HepG2 (cell line): Measurements from ENCODE around the gene SLC45A1. TPM values are rescaled to one million over a fixed set of nuclear protein-coding genes. Genes with fewer than 3 reads are reported as not detected.

Experiments
- ATAC-seq: fragments of 200-7000 bp; cut with Tn5 transposase; 3 replicates; pipeline ENCODE4 v1.9.1; 2020; ENCODE audit warnings: mild to moderate bottlenecking, moderate library complexity
- BruUV-seq: library from RNA; stranded (reverse); fragments of 400-500 nt; replicated peaks from 2 replicates; lab custom pipeline; 2021; lab: Mats Ljungman, UMichigan
- CTCF ChIA-PET: fragments of 300-600 bp; formaldehyde crosslinking; extraction: SDS; loops from one replicate; lab custom pipeline; 2021; ENCODE audit warnings: low total read pairs, inconsistent platforms, low intra/inter-chr PET ratio; lab: Yijun Ruan, JAX
- POLR2A ChIA-PET: fragments of 350-600 bp; sonication (Branson Sonifier 250); formaldehyde crosslinking; loops from one replicate; lab custom pipeline; 2020; ENCODE audit warnings: antibody characterized with exemption, inconsistent platforms; lab: Yijun Ruan, JAX
- DNase-seq: peaks from one replicate; pipeline ENCODE4 v3.0.0-alpha.2; 2015; ENCODE audit warnings: low spot score
- FAIRE-seq: peaks from 3 replicates; lab custom pipeline; 2011; peaks lifted over from hg19 to GRCh38; lab: Jason Lieb, UNC
- H2AFZ ChIP-seq: one replicate; pipeline ENCODE4 v1.6.1; 2011; ENCODE audit warnings: low read length, inconsistent platforms
- H3K27ac ChIP-seq: fragments of 300-600 bp; 3 replicates; pipeline ENCODE4 v1.8.0; 2011; ENCODE audit warnings: mixed run types, mild to moderate bottlenecking, mixed read lengths, low read length, inconsistent platforms; ENCODE audit not compliant: insufficient read depth; ENCODE audit errors: extremely low read length
- H3K27me3 ChIP-seq, 2 experiments: fragments of 200-600 bp in 1 of 2; 2 replicates in 1 of 2; 3 replicates in 1 of 2; pipeline versions ENCODE4 v1.6.0 to v1.8.0; 2011; ENCODE audit warnings: low read length in 2 of 2, mild to moderate bottlenecking in 2 of 2, moderate library complexity in 2 of 2, inconsistent platforms in 1 of 2; ENCODE audit not compliant: insufficient read depth in 2 of 2, control insufficient read depth in 1 of 2
- H3K36me3 ChIP-seq, 2 experiments: fragments of 200-600 bp in 1 of 2; replicated peaks in 1 of 2; 2 replicates in 1 of 2; 3 replicates in 1 of 2; pipeline versions ENCODE4 v1.5.1 to v1.8.0; 2011; ENCODE audit warnings: low read length in 2 of 2, inconsistent platforms in 1 of 2; ENCODE audit not compliant: insufficient read depth in 2 of 2, control insufficient read depth in 1 of 2
- H3K4me1 ChIP-seq: 2 replicates; pipeline ENCODE4 v1.5.1; 2012; ENCODE audit warnings: low read length, inconsistent platforms; ENCODE audit not compliant: insufficient read depth
- H3K4me2 ChIP-seq: 2 replicates; pipeline ENCODE4 v1.6.0; 2011; ENCODE audit warnings: low read depth, low read length, inconsistent platforms
- H3K4me3 ChIP-seq, 3 experiments: fragments of 200-600 bp in 1 of 3; sonication (generic), shearing (Covaris generic) in 1 of 3; replicated peaks in 1 of 3; 2 replicates each; pipeline ENCODE4 v1.5.1; 2011 to 2016; ENCODE audit warnings: low read length in 3 of 3, inconsistent platforms in 2 of 3, low read depth in 2 of 3, mild to moderate bottlenecking in 2 of 3, control low read depth in 1 of 3, mixed read lengths in 1 of 3; ENCODE audit not compliant: insufficient read depth in 1 of 3
- H3K79me2 ChIP-seq: one replicate; pipeline ENCODE4 v1.6.1; 2011; ENCODE audit warnings: low read length, inconsistent platforms; ENCODE audit not compliant: insufficient read depth
- H3K9ac ChIP-seq: 2 replicates; pipeline ENCODE4 v1.6.0; 2011; ENCODE audit warnings: mild to moderate bottlenecking, low read depth, low read length, inconsistent platforms; ENCODE audit not compliant: insufficient read depth
- H3K9me3 ChIP-seq: 2 replicates; pipeline ENCODE4 v1.5.1; 2012; ENCODE audit warnings: mild to moderate bottlenecking, low read length
- H4K20me1 ChIP-seq: 2 replicates; pipeline ENCODE4 v1.6.0; 2011; ENCODE audit warnings: inconsistent platforms, mild to moderate bottlenecking, low read length, moderate library complexity; ENCODE audit not compliant: insufficient read depth
- BRCA1 ChIP-seq: sonication (generic); formaldehyde crosslinking; IDR thresholded peaks from 2 replicates; pipeline ENCODE4 v1.4.0; 2020; ENCODE audit warnings: missing genetic modification reagents
- SOX5 ChIP-seq: IDR thresholded peaks from 2 replicates; pipeline ENCODE4 v1.6.1; 2016; ENCODE audit warnings: borderline replicate concordance
- XBP1 ChIP-seq: sonication (generic); formaldehyde crosslinking; IDR thresholded peaks from 2 replicates; pipeline ENCODE4 v1.5.0; 2020; ENCODE audit warnings: missing genetic modification reagents
- ZKSCAN5 ChIP-seq: sonication (generic); formaldehyde crosslinking; IDR thresholded peaks from 2 replicates; pipeline ENCODE4 v1.5.1; 2020; ENCODE audit warnings: mild to moderate bottlenecking, missing genetic modification reagents
- ZNF484 ChIP-seq: sonication (generic); formaldehyde crosslinking; IDR thresholded peaks from 2 replicates; pipeline ENCODE4 v1.5.1; 2020; ENCODE audit warnings: mild to moderate bottlenecking, low read depth, missing genetic modification reagents, borderline replicate concordance
- ZNF598 ChIP-seq: sonication (generic); formaldehyde crosslinking; IDR thresholded peaks from 2 replicates; pipeline ENCODE4 v1.5.1; 2020; ENCODE audit warnings: mild to moderate bottlenecking, missing genetic modification reagents, borderline replicate concordance
- ZNF75D ChIP-seq: sonication (generic); formaldehyde crosslinking; IDR thresholded peaks from 2 replicates; pipeline ENCODE4 v1.8.1; 2023; ENCODE audit warnings: missing genetic modification reagents, mild to moderate bottlenecking, borderline replicate concordance
- WGBS: methylation state at CpG from one replicate; pipeline ENCODE4 v1.1.6; 2017; ENCODE audit warnings: low lambda C conversion rate; 5-methylcytosine and 5-hydroxymethylcytosine counted together
- in situ Hi-C: cut with HindIII; loops from 2 replicates; pipeline ENCODE4 v1.10.0; 2017; ENCODE audit warnings: low pct_unique_long_range_greater_than_20kb; ENCODE audit not compliant: extremely low pct_ligation_motif_present
- intact Hi-C: fragments of 100-400 bp; cut with micrococcal nuclease; formaldehyde crosslinking; loops from one replicate; pipeline ENCODE4 v1.10.0; 2022; ENCODE audit not compliant: unreplicated experiment
- polyA plus RNA-seq, 8 experiments: library from polyadenylated mRNA; depleted of rRNA in 3 of 8; stranded (reverse) in 7 of 8; unstranded in 1 of 8; fragments of >200 nt; fragmentation: Illumina TruSeq in 4 of 8; extraction: Trizol in 4 of 8; gene quantifications; 2 replicates each; pipeline versions ENCODE4 v1.2.1 to v1.2.3, GENCODE V29; 2011 to 2016; ENCODE audit warnings: low read depth in 4 of 8, missing spikeins in 1 of 8, mixed read lengths in 1 of 8; ENCODE audit not compliant: insufficient read depth in 1 of 8
- total RNA-seq, 5 experiments: library from RNA; depleted of rRNA; stranded (reverse); fragments of >200 nt; fragmentation: Illumina TruSeq; extraction: Trizol; gene quantifications; 2 replicates each; pipeline ENCODE4 v1.2.3, GENCODE V29; 2016; ENCODE audit warnings: low read depth in 1 of 5
- TF ChIP-seq, protein P1 (sequence below): sonication (generic); formaldehyde crosslinking; IDR thresholded peaks from 2 replicates; pipeline ENCODE4 v1.4.0; 2020; ENCODE audit warnings: missing genetic modification reagents
- TF ChIP-seq, protein P2 (sequence below): sonication (generic); formaldehyde crosslinking; IDR thresholded peaks from 2 replicates; pipeline ENCODE4 v1.8.0; 2022; ENCODE audit warnings: mild to moderate bottlenecking, missing genetic modification reagents; ENCODE audit not compliant: insufficient replicate concordance

The SLC45A1 gene
- total and polyA plus RNA-seq, 2 of the 13 experiments (the other 11 are each of a cell fraction or from before 2014, with no cell fraction given), result not detected

DNA sequence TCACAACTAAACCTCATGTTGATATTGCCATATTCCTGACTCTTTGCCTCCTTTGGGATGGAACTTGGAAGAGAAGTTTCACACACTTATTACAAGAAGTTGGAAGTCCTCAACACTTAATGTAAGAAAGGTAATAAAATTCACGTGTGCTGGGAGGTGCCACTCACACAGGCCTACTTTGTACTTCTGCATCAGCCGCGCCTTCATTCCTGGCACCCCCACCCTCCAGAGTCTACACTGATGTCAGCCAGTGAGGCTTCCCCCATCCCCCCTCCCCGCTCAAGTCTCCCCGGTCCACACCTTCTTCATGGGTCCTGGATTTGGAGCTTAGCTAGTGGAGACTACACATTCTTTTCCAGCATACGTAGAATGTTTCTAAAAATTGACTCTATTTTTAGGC is 24.8 kb upstream of the SLC45A1 start:
- no peak for FAIRE-seq
- ATAC-seq, result no peak
- no peaks in the 10 kb centered on the region for H3K27me3 ChIP-seq
- H3K4me1 ChIP-seq, result peaks cover 13% of the 10 kb centered on the region
- H3K36me3 ChIP-seq, result no peaks in the 10 kb centered on the region
- POLR2A ChIA-PET, result interaction anchor here (0.7 to 1.1 kb wide), 2 partner anchors 22 to 266 kb away, joined by 3 read pairs; no protein-coding TSS in a partner anchor
- no peaks in the 10 kb centered on the region for H3K9me3 ChIP-seq
- H2AFZ ChIP-seq, result no peak overlapping the region
- BruUV-seq, result no TSS peak
- no peaks in the 10 kb centered on the region for H3K79me2 ChIP-seq
- H4K20me1 ChIP-seq, result no peaks in the 10 kb centered on the region
- no peak for TF ChIP-seq ZKSCAN5 (CRISPR knock-in tag)
- TF ChIP-seq, protein P1, sequence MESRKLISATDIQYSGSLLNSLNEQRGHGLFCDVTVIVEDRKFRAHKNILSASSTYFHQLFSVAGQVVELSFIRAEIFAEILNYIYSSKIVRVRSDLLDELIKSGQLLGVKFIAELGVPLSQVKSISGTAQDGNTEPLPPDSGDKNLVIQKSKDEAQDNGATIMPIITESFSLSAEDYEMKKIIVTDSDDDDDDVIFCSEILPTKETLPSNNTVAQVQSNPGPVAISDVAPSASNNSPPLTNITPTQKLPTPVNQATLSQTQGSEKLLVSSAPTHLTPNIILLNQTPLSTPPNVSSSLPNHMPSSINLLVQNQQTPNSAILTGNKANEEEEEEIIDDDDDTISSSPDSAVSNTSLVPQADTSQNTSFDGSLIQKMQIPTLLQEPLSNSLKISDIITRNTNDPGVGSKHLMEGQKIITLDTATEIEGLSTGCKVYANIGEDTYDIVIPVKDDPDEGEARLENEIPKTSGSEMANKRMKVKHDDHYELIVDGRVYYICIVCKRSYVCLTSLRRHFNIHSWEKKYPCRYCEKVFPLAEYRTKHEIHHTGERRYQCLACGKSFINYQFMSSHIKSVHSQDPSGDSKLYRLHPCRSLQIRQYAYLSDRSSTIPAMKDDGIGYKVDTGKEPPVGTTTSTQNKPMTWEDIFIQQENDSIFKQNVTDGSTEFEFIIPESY (CRISPR knock-in tag), result no peak
- no peak for TF ChIP-seq XBP1 (CRISPR knock-in tag)
- no peak for TF ChIP-seq ZNF598 (CRISPR knock-in tag)
- TF ChIP-seq ZNF484 (CRISPR knock-in tag), result no peak
- TF ChIP-seq, protein P2, sequence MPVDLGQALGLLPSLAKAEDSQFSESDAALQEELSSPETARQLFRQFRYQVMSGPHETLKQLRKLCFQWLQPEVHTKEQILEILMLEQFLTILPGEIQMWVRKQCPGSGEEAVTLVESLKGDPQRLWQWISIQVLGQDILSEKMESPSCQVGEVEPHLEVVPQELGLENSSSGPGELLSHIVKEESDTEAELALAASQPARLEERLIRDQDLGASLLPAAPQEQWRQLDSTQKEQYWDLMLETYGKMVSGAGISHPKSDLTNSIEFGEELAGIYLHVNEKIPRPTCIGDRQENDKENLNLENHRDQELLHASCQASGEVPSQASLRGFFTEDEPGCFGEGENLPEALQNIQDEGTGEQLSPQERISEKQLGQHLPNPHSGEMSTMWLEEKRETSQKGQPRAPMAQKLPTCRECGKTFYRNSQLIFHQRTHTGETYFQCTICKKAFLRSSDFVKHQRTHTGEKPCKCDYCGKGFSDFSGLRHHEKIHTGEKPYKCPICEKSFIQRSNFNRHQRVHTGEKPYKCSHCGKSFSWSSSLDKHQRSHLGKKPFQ (CRISPR knock-in tag), result no peak
- TF ChIP-seq BRCA1 (CRISPR knock-in tag), result no peak
- no peak for TF ChIP-seq SOX5 (CRISPR knock-in tag)
- TF ChIP-seq ZNF75D (CRISPR knock-in tag), result no peak
- no peak for DNase-seq
- H3K4me3 ChIP-seq, result no peak overlapping the region
- H3K9ac ChIP-seq, result no peak overlapping the region
- H3K4me2 ChIP-seq, result no peak overlapping the region
- 69% methylated on average over 6 of the region's 6 CpGs for WGBS
- no peak overlapping the region for H3K27ac ChIP-seq
- intact Hi-C loops, result no loop called here
- CTCF ChIA-PET, result no interaction called here
- in situ Hi-C loops, result no loop called here
